Endothelial cell (in vitro differentiated cells): ENCODE data around the gene TSPAN9. TPM values are rescaled to one million over a fixed set of nuclear protein-coding genes. Genes with fewer than 3 reads are reported as not detected.
A peak's percentile ranks its signal among the peaks of the same experiment; 100 is the strongest.

ENCODE experiments used
- DNase-seq: peaks from one replicate; pipeline ENCODE4 v3.0.0; 2021; ENCODE audit warnings: low spot score
- H3K27ac Mint-ChIP-seq: one replicate; pipeline ENCODE4 v1.8.0; 2021; ENCODE audit warnings: mixed read lengths, inconsistent platforms; ENCODE audit not compliant: unreplicated experiment
- H3K27me3 Mint-ChIP-seq: one replicate; pipeline ENCODE4 v1.8.0; 2021; ENCODE audit warnings: mild to moderate bottlenecking, moderate library complexity, mixed read lengths, inconsistent platforms; ENCODE audit not compliant: unreplicated experiment
- H3K36me3 Mint-ChIP-seq: one replicate; pipeline ENCODE4 v1.8.0; 2021; ENCODE audit warnings: mild to moderate bottlenecking, low read depth, mixed read lengths, inconsistent platforms; ENCODE audit not compliant: unreplicated experiment
- H3K4me1 Mint-ChIP-seq: one replicate; pipeline ENCODE4 v1.8.0; 2021; ENCODE audit warnings: mild to moderate bottlenecking, mixed read lengths, inconsistent platforms; ENCODE audit not compliant: unreplicated experiment
- H3K4me3 Mint-ChIP-seq: one replicate; pipeline ENCODE4 v1.8.0; 2021; ENCODE audit warnings: mild to moderate bottlenecking, mixed read lengths, inconsistent platforms; ENCODE audit not compliant: unreplicated experiment
- H3K9me3 Mint-ChIP-seq: one replicate; pipeline ENCODE4 v1.8.0; 2021; ENCODE audit warnings: mixed read lengths, inconsistent platforms; ENCODE audit not compliant: unreplicated experiment
- total RNA-seq: library from RNA; stranded (reverse); fragmentation: NEBNext Ultra II Directional; extraction: Animal tissue kit (Norgen Biotek cat#: 25700); gene quantifications from one replicate; pipeline ENCODE4 v1.2.1, GENCODE V29; 2021; ENCODE audit not compliant: unreplicated experiment
- TF ChIP-seq, protein P1 (sequence below): fragments of 200-600 bp; sonication (generic); IDR thresholded peaks from one replicate; pipeline ENCODE4 v1.5.0; 2021; ENCODE audit warnings: antibody characterized with exemption; ENCODE audit not compliant: unreplicated experiment

Gene TSPAN9
- total RNA-seq, 1 donor from 2014 or later = 116 TPM

DNA sequence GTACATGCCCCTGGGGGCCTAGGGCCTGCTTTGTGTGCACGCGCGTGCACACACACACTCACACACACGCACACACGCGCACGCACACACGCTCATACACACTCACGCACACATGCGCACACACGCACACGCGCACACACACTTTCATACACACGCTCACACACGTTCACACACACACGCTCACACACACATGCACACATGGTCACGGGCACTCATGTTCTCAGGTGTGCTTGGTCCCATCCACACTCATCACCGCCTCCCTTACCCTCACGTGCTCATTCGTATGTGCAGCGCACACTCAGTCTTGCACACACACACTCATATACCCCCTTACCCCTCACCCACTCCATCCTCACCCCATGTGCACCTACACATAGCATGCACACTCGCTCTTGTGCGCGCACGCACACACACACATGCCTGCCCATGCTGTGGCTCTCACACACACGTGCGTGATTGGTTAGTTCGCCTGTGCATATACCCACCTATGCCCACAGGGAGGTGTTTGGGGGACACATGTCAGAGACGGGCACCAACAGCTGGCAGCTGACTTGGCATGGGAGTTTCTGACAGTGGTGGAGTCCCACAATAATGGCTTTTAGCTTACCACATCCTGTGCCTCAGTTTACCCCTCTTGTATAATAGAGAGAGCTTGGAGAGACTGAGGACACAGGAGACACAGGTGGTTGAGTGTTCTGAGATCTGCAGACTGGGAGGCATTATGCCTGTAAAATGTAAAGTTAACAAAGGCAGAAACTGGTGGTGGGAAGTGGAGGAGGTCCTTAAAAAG is 28.7 kb downstream of the TSPAN9 start:
- Mint-ChIP-seq H3K36me3 (peaks cover 27% of the 10 kb centered on the region), H3K27me3 (peaks cover 9% of the 10 kb centered on the region), H3K27ac (no peak overlapping the region), H3K4me1 (peaks cover 51% of the 10 kb centered on the region), H3K9me3 (no peaks in the 10 kb centered on the region), H3K4me3 (peak overlapping the region; percentile 13)
- no peak for DNase-seq
- TF ChIP-seq, protein P1, sequence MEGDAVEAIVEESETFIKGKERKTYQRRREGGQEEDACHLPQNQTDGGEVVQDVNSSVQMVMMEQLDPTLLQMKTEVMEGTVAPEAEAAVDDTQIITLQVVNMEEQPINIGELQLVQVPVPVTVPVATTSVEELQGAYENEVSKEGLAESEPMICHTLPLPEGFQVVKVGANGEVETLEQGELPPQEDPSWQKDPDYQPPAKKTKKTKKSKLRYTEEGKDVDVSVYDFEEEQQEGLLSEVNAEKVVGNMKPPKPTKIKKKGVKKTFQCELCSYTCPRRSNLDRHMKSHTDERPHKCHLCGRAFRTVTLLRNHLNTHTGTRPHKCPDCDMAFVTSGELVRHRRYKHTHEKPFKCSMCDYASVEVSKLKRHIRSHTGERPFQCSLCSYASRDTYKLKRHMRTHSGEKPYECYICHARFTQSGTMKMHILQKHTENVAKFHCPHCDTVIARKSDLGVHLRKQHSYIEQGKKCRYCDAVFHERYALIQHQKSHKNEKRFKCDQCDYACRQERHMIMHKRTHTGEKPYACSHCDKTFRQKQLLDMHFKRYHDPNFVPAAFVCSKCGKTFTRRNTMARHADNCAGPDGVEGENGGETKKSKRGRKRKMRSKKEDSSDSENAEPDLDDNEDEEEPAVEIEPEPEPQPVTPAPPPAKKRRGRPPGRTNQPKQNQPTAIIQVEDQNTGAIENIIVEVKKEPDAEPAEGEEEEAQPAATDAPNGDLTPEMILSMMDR = no peak

DNA sequence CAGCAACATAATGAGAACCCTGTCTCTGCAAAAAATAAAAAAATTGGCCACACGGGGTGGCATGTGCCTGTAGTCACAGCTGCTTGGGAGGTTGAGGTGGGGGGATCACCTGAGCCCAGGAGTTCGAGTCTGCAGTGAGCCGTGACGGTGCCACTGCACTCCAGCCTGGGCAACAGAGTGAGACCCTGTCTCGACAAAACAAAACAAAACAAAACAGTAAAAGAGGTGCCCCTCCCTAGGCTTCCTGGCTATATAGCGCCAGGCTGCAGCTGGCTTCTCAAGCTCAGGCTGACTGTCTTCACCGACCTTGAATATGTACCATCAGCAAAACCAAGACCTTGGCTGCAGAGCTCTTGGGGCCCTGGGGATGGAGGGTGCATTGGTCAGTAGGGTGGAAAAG is 29.4 kb downstream of the TSPAN9 start:
- DNase-seq = no peak
- H3K4me1 Mint-ChIP-seq = peaks cover 46% of the 10 kb centered on the region
- H3K36me3 Mint-ChIP-seq = peaks cover 28% of the 10 kb centered on the region
- TF ChIP-seq, protein P1 = no peak
- no peak overlapping the region for H3K4me3 Mint-ChIP-seq
- H3K9me3 Mint-ChIP-seq = no peaks in the 10 kb centered on the region
- peaks cover 9% of the 10 kb centered on the region for H3K27me3 Mint-ChIP-seq
- H3K27ac Mint-ChIP-seq = no peak overlapping the region

DNA sequence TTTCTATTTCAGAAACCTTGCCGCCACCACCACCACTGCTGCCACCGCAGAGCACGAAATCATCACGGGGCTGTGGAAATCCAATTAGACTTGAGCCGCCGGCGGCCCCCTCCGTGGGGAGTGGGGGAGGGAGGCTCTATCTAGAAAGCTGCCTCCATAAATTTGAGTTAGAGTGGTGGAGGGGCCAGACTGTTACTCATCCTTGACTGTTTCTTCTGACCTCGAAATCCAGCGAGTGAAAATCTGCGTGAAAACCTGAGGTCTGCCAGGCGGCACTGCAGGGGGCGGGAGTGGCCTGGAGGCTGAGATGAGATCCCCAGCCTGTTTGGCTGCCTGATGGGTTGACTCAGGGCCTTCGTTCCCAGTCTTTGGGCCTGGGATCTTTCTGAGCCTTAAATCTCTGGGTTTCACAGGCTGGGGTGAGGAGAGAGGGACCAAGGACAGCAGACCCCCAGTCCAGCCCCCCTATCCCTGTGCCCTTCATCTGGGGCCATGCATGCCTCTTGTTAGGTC is 29.9 kb downstream of the TSPAN9 start:
- no peaks in the 10 kb centered on the region for H3K9me3 Mint-ChIP-seq
- peaks cover 42% of the 10 kb centered on the region for H3K4me1 Mint-ChIP-seq
- peaks cover 6% of the 10 kb centered on the region for H3K27me3 Mint-ChIP-seq
- no peak overlapping the region for H3K27ac Mint-ChIP-seq
- H3K36me3 Mint-ChIP-seq = peaks cover 31% of the 10 kb centered on the region
- H3K4me3 Mint-ChIP-seq = no peak overlapping the region
- TF ChIP-seq, protein P1 = no peak
- no peak for DNase-seq

DNA sequence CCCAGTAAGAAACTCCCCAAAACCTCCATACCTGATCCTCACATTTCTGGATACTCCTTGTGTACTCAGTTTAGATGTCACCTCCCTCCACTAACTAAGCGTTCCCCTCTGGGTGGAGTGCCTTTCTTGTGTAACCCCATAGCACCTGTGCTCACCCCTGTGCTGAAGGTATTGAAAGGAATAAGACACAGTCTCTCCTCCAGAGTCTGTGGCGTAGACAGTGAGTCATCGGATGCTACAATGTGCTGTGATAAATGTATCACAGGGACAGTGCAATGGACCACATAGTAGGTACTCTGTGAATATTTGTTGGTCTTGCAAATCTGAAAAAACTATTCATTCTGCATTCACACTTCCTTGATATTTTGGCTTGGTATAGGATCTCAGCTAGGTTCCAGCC is 30.8 kb downstream of the TSPAN9 start:
- Mint-ChIP-seq H3K9me3 (no peaks in the 10 kb centered on the region), H3K27ac (peak overlapping the region; percentile 44)
- TF ChIP-seq, protein P1 = no peak

DNA sequence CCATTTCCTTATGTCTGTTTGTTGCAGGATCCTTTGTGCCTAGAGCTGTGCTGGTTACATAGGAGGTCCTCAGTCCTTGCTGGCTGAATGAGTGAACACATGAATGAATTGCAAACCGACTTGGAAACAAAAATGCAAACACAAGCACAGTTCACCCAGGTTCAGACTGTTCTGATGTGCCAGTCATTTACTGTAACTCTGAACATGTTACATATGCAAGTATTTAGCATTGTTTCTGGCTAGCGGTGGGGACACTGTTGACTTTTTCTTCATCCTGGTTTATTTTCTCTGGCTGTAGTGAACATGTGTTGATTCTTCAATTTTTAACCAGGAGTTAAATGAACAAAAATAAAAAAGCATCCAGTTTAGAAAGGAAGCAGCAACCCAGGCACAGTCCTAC is 33.4 kb downstream of the TSPAN9 start:
- no peak for DNase-seq
- Mint-ChIP-seq H3K4me1 (peaks cover 19% of the 10 kb centered on the region), H3K27ac (no peak overlapping the region), H3K4me3 (no peak overlapping the region), H3K9me3 (no peaks in the 10 kb centered on the region), H3K27me3 (peaks cover 2% of the 10 kb centered on the region), H3K36me3 (peaks cover 44% of the 10 kb centered on the region)
- TF ChIP-seq, protein P1 = no peak

More for the DNA sequence above, 30.8 kb downstream of the TSPAN9 start:
- H3K27me3 Mint-ChIP-seq = peaks cover 6% of the 10 kb centered on the region
- H3K36me3 Mint-ChIP-seq = peaks cover 31% of the 10 kb centered on the region
- no peak for DNase-seq
- H3K4me1 Mint-ChIP-seq = peaks cover 37% of the 10 kb centered on the region
- no peak overlapping the region for H3K4me3 Mint-ChIP-seq
